HepG2 (cell line): ENCODE results near the gene RPS19BP1. TPM values are rescaled to one million over a fixed set of nuclear protein-coding genes. Genes with fewer than 3 reads are reported as not detected.

Experiments
- ATF7 ChIP-seq, 2 experiments: fragments of 450-650 bp in 1 of 2; sonication (generic) in 1 of 2; formaldehyde crosslinking in 1 of 2; IDR thresholded peaks; 2 replicates each; pipeline versions ENCODE4 v1.4.0 to v1.6.1; 2016 to 2020; ENCODE audit warnings: antibody characterized with exemption in 1 of 2, mild to moderate bottlenecking in 1 of 2, missing genetic modification reagents in 1 of 2
- CC2D1A ChIP-seq: sonication (generic); formaldehyde crosslinking; IDR thresholded peaks from 2 replicates; pipeline ENCODE4 v1.8.1; 2023; ENCODE audit warnings: mild to moderate bottlenecking, missing genetic modification reagents
- EP300 ChIP-seq, 3 experiments: sonication (generic) in 1 of 3; formaldehyde crosslinking in 1 of 3; IDR thresholded peaks; 2 replicates each; pipeline versions ENCODE4 v1.5.1 to v1.6.1; 2011 to 2020; ENCODE audit warnings: low read depth in 2 of 3, low read length in 2 of 3, borderline replicate concordance in 1 of 3, improper control_type of control experiment in 1 of 3, mild to moderate bottlenecking in 1 of 3, missing genetic modification reagents in 1 of 3, moderate library complexity in 1 of 3
- HNRNPH1 ChIP-seq: fragments of 200-400 bp; formaldehyde crosslinking; optimal IDR thresholded peaks from 2 replicates; pipeline ENCODE3; 2017; ENCODE audit warnings: mild to moderate bottlenecking, low read depth, low read length
- KDM4B ChIP-seq: sonication (generic); formaldehyde crosslinking; IDR thresholded peaks from 2 replicates; pipeline ENCODE4 v1.4.0; 2020; ENCODE audit warnings: missing genetic modification reagents
- MAX ChIP-seq: IDR thresholded peaks from 2 replicates; pipeline ENCODE4 v1.6.1; 2012; ENCODE audit warnings: inconsistent platforms
- SIN3A ChIP-seq: IDR thresholded peaks from 2 replicates; pipeline ENCODE4 v1.6.1; 2011; ENCODE audit warnings: low read depth, mild to moderate bottlenecking, control low read depth, low read length, borderline replicate concordance
- SRSF9 ChIP-seq: fragments of 200-400 bp; formaldehyde crosslinking; IDR thresholded peaks from 2 replicates; pipeline ENCODE4 v1.6.1; 2018; ENCODE audit warnings: borderline replicate concordance, mild to moderate bottlenecking, low read depth, low read length; ENCODE audit not compliant: insufficient read depth, poor library complexity, severe bottlenecking
- SUZ12 ChIP-seq: fragments of 150-350 bp; IDR thresholded peaks from 2 replicates; pipeline ENCODE4 v1.6.1; 2014; ENCODE audit warnings: low read depth, low read length
- TERF1 ChIP-seq: sonication (generic); formaldehyde crosslinking; IDR thresholded peaks from 2 replicates; pipeline ENCODE4 v1.8.0; 2022; ENCODE audit warnings: mild to moderate bottlenecking, missing genetic modification reagents, moderate library complexity
- YEATS2 ChIP-seq: sonication (generic); formaldehyde crosslinking; IDR thresholded peaks from 2 replicates; pipeline ENCODE4 v1.4.0; 2020; ENCODE audit warnings: missing genetic modification reagents, borderline replicate concordance
- ZBTB33 ChIP-seq: sonication (generic); formaldehyde crosslinking; IDR thresholded peaks from 2 replicates; pipeline ENCODE4 v1.4.0; 2020; ENCODE audit warnings: missing genetic modification reagents
- ZNF235 ChIP-seq: sonication (generic); formaldehyde crosslinking; IDR thresholded peaks from 2 replicates; pipeline ENCODE4 v1.8.1; 2023; ENCODE audit warnings: mild to moderate bottlenecking, missing genetic modification reagents, borderline replicate concordance
- ZNF281 ChIP-seq: sonication (generic); formaldehyde crosslinking; IDR thresholded peaks from 2 replicates; pipeline ENCODE4 v1.4.0; 2020; ENCODE audit warnings: missing genetic modification reagents, borderline replicate concordance
- ZNF282 ChIP-seq: fragments of 450-650 bp; IDR thresholded peaks from 2 replicates; pipeline ENCODE4 v1.6.1; 2018; ENCODE audit not compliant: partially characterized antibody
- ZNF33A ChIP-seq: sonication (generic); formaldehyde crosslinking; IDR thresholded peaks from 2 replicates; pipeline ENCODE4 v1.5.1; 2020; ENCODE audit warnings: missing genetic modification reagents, mild to moderate bottlenecking, moderate library complexity, borderline replicate concordance
- ZNF460 ChIP-seq: sonication (generic); formaldehyde crosslinking; IDR thresholded peaks from 2 replicates; pipeline ENCODE4 v1.5.1; 2020; ENCODE audit warnings: missing genetic modification reagents, mild to moderate bottlenecking, borderline replicate concordance
- ZNF580 ChIP-seq: IDR thresholded peaks from 2 replicates; pipeline ENCODE4 v1.6.1; 2016; ENCODE audit warnings: low read depth, borderline replicate concordance
- ZNF678 ChIP-seq: sonication (generic); formaldehyde crosslinking; IDR thresholded peaks from 2 replicates; pipeline ENCODE4 v1.4.0; 2020; ENCODE audit warnings: mild to moderate bottlenecking, missing genetic modification reagents
- ZNF777 ChIP-seq: sonication (generic); formaldehyde crosslinking; IDR thresholded peaks from 2 replicates; pipeline ENCODE4 v1.4.0; 2020; ENCODE audit warnings: missing genetic modification reagents
- ZNF883 ChIP-seq: sonication (generic); formaldehyde crosslinking; IDR thresholded peaks from 2 replicates; pipeline ENCODE4 v1.5.1; 2020; ENCODE audit warnings: mild to moderate bottlenecking, missing genetic modification reagents; ENCODE audit errors: not compliant biosample characterization
- polyA plus RNA-seq, 8 experiments: library from polyadenylated mRNA; depleted of rRNA in 3 of 8; stranded (reverse) in 7 of 8; unstranded in 1 of 8; fragments of >200 nt; fragmentation: Illumina TruSeq in 4 of 8; extraction: Trizol in 4 of 8; gene quantifications; 2 replicates each; pipeline versions ENCODE4 v1.2.1 to v1.2.3, GENCODE V29; 2011 to 2016; ENCODE audit warnings: low read depth in 4 of 8, missing spikeins in 1 of 8, mixed read lengths in 1 of 8; ENCODE audit not compliant: insufficient read depth in 1 of 8
- total RNA-seq, 5 experiments: library from RNA; depleted of rRNA; stranded (reverse); fragments of >200 nt; fragmentation: Illumina TruSeq; extraction: Trizol; gene quantifications; 2 replicates each; pipeline ENCODE4 v1.2.3, GENCODE V29; 2016; ENCODE audit warnings: low read depth in 1 of 5

Gene RPS19BP1
- total and polyA plus RNA-seq, 2 of the 13 experiments (the other 11 are each of a cell fraction or from before 2014, with no cell fraction given) = 44.3 to 81.3 TPM

GRCh38 chr22:39520226-39521105 lies 12.1 kb downstream of the RPS19BP1 start, which contains the start of gene ATF4 (continued):
- no peak for TF ChIP-seq TERF1
- TF ChIP-seq SRSF9 = no peak
- no peak; the same call in 1 of the 2 replicates for TF ChIP-seq ZNF580 (CRISPR knock-in tag)
- peak; percentile 87 for TF ChIP-seq ZNF883
- TF ChIP-seq ZNF33A (CRISPR knock-in tag) = no peak
- TF ChIP-seq ZNF460 (CRISPR knock-in tag) = no peak
- TF ChIP-seq ZNF678 (CRISPR knock-in tag) = no peak
- TF ChIP-seq ZNF282 = no peak
- TF ChIP-seq ZNF281 (CRISPR knock-in tag) = peak; percentile 51; the same call in 1 of the 2 replicates
- TF ChIP-seq ZBTB33 (CRISPR knock-in tag) = peak; percentile 31; the same call in 1 of the 2 replicates
- no peak for TF ChIP-seq ATF7 (IDR thresholded peaks at IDR 0.05)
- TF ChIP-seq ATF7 (CRISPR knock-in tag; IDR thresholded peaks at IDR 0.05) = no peak
- TF ChIP-seq CC2D1A = no peak
- no peak for TF ChIP-seq KDM4B (CRISPR knock-in tag)
- peak; percentile 59 for TF ChIP-seq MAX
- no peak for TF ChIP-seq SUZ12
- no peak for TF ChIP-seq HNRNPH1
- TF ChIP-seq EP300 (IDR thresholded peaks at IDR 0.05; ENCODE audit: low read depth in 2 of 2, low read length in 2 of 2) = no peak
- TF ChIP-seq EP300 (CRISPR knock-in tag; IDR thresholded peaks at IDR 0.05; ENCODE audit: borderline replicate concordance) = 0 out of 2 replicates have a peak, but pooled peaks have one; percentile 36
- TF ChIP-seq YEATS2 = peak; percentile 67; the same call in 1 of the 2 replicates
- no peak for TF ChIP-seq ZNF777 (CRISPR knock-in tag)
- no peak; the same call in 1 of the 2 replicates for TF ChIP-seq ZNF235 (CRISPR knock-in tag)
- peak; percentile 64; the same call in 1 of the 2 replicates for TF ChIP-seq SIN3A
